H9 (cell line): ENCODE data around the gene VAV2. TPM values are rescaled to one million over a fixed set of nuclear protein-coding genes. Genes with fewer than 3 reads are reported as not detected.

Experiments
- DNase-seq: peaks from one replicate; pipeline ENCODE4 v3.0.0-alpha.2; 2017
- H2AFZ ChIP-seq: one replicate; pipeline ENCODE4 v1.6.1; 2013; ENCODE audit warnings: mild to moderate bottlenecking, low read length, control low read depth, moderate library complexity
- H2AK5ac ChIP-seq: 2 replicates; pipeline ENCODE4 v1.6.1; 2013; ENCODE audit warnings: low read length, control low read depth, mixed read lengths; ENCODE audit not compliant: insufficient read length
- H2BK120ac ChIP-seq: one replicate; pipeline ENCODE4 v1.6.1; 2013; ENCODE audit warnings: low read depth, mild to moderate bottlenecking, low read length, control low read depth, inconsistent platforms; ENCODE audit not compliant: poor library complexity, severe bottlenecking
- H2BK12ac ChIP-seq: 2 replicates; pipeline ENCODE4 v1.6.1; 2013; ENCODE audit warnings: low read length, control low read depth, mixed read lengths, low read depth; ENCODE audit not compliant: insufficient read length
- H2BK15ac ChIP-seq: 2 replicates; pipeline ENCODE4 v1.6.1; 2013; ENCODE audit warnings: low read depth, low read length, control low read depth
- H2BK20ac ChIP-seq: one replicate; pipeline ENCODE4 v1.6.1; 2013; ENCODE audit warnings: low read depth, mild to moderate bottlenecking, low read length, control low read depth, inconsistent platforms; ENCODE audit not compliant: poor library complexity, severe bottlenecking
- H2BK5ac ChIP-seq: 2 replicates; pipeline ENCODE4 v1.6.1; 2013; ENCODE audit warnings: low read length, control low read depth, mixed read lengths; ENCODE audit not compliant: insufficient read length
- H3K14ac ChIP-seq: 2 replicates; pipeline ENCODE4 v1.6.1; 2013; ENCODE audit warnings: low read length, control low read depth; ENCODE audit not compliant: insufficient read depth
- H3K18ac ChIP-seq: 2 replicates; pipeline ENCODE4 v1.6.1; 2013; ENCODE audit warnings: low read depth, mild to moderate bottlenecking, mixed read lengths, low read length, control low read depth; ENCODE audit not compliant: insufficient read length
- H3K23ac ChIP-seq: 2 replicates; pipeline ENCODE4 v1.6.1; 2013; ENCODE audit warnings: low read length, control low read depth, mixed read lengths, low read depth; ENCODE audit not compliant: insufficient read length
- H3K23me2 ChIP-seq: 2 replicates; pipeline ENCODE4 v1.6.1; 2013; ENCODE audit warnings: low read depth, mild to moderate bottlenecking, mixed read lengths, low read length, control low read depth; ENCODE audit not compliant: insufficient read length, poor library complexity, severe bottlenecking
- H3K27ac ChIP-seq: 2 replicates; pipeline ENCODE4 v1.5.1; 2013; ENCODE audit warnings: low read length, control low read depth, mixed read lengths, low read depth; ENCODE audit not compliant: insufficient read length
- H3K27me3 ChIP-seq: 2 replicates; pipeline ENCODE4 v1.6.1; 2013; ENCODE audit warnings: low read length, control low read depth, inconsistent platforms; ENCODE audit not compliant: insufficient read depth
- H3K4ac ChIP-seq: 2 replicates; pipeline ENCODE4 v1.6.1; 2013; ENCODE audit warnings: low read depth, mild to moderate bottlenecking, control low read depth, inconsistent platforms, low read length, moderate library complexity
- H3K4me1 ChIP-seq: 2 replicates; pipeline ENCODE4 v1.6.1; 2013; ENCODE audit warnings: low read length, control low read depth, inconsistent platforms; ENCODE audit not compliant: insufficient read depth
- H3K4me2 ChIP-seq: 2 replicates; pipeline ENCODE4 v1.6.1; 2013; ENCODE audit warnings: low read length, control low read depth, mixed read lengths; ENCODE audit not compliant: insufficient read length, insufficient read depth
- H3K56ac ChIP-seq: 2 replicates; pipeline ENCODE4 v1.6.1; 2013; ENCODE audit warnings: low read depth, mild to moderate bottlenecking, mixed read lengths, low read length, control low read depth; ENCODE audit not compliant: insufficient read length
- H3K79me1 ChIP-seq: 2 replicates; pipeline ENCODE4 v1.6.1; 2013; ENCODE audit warnings: low read depth, mild to moderate bottlenecking, moderate library complexity, low read length, control low read depth, inconsistent platforms; ENCODE audit not compliant: insufficient read depth, poor library complexity, severe bottlenecking
- H3K79me2 ChIP-seq: 2 replicates; pipeline ENCODE4 v1.6.1; 2013; ENCODE audit warnings: low read length, control low read depth, inconsistent platforms; ENCODE audit not compliant: insufficient read depth
- H3K9ac ChIP-seq: 2 replicates; pipeline ENCODE4 v1.6.1; 2013; ENCODE audit warnings: low read length, control low read depth, mixed read lengths; ENCODE audit not compliant: insufficient read length; ENCODE audit errors: extremely low read depth
- H3K9me3 ChIP-seq: one replicate; pipeline ENCODE4 v1.6.1; 2013; ENCODE audit warnings: low read depth, low read length, inconsistent platforms; ENCODE audit not compliant: control insufficient read depth
- H3T11ph ChIP-seq: one replicate; pipeline ENCODE4 v1.6.1; 2013; ENCODE audit warnings: mild to moderate bottlenecking, low read length, control low read depth, inconsistent platforms
- H4K20me1 ChIP-seq: one replicate; pipeline ENCODE4 v1.6.1; 2013; ENCODE audit not compliant: control insufficient read depth, insufficient read length, insufficient read depth
- H4K5ac ChIP-seq: 2 replicates; pipeline ENCODE4 v1.6.1; 2013; ENCODE audit warnings: low read depth, mild to moderate bottlenecking, mixed read lengths, low read length, control low read depth; ENCODE audit not compliant: insufficient read length
- H4K8ac ChIP-seq: replicated peaks from 2 replicates; pipeline ENCODE4 v1.6.1; 2013; ENCODE audit warnings: low read length, control low read depth, mixed read lengths, low read depth; ENCODE audit not compliant: insufficient read length
- H4K91ac ChIP-seq: 2 replicates; pipeline ENCODE4 v1.6.1; 2013; ENCODE audit warnings: low read depth, mild to moderate bottlenecking, moderate library complexity, mixed read lengths, low read length, control low read depth; ENCODE audit not compliant: insufficient read length
- H3K27ac Mint-ChIP-seq, 3 experiments: 2 replicates in 2 of 3; 3 replicates in 1 of 3; pipeline ENCODE4 v1.8.0; 2020 to 2021; ENCODE audit warnings: mixed read lengths in 3 of 3, mild to moderate bottlenecking in 1 of 3, moderate library complexity in 1 of 3
- H3K27me3 Mint-ChIP-seq: 2 replicates; pipeline ENCODE4 v1.8.0; 2021; ENCODE audit warnings: low read depth, mild to moderate bottlenecking, moderate library complexity, mixed read lengths
- H3K36me3 Mint-ChIP-seq, 3 experiments: 2 replicates in 2 of 3; 3 replicates in 1 of 3; pipeline ENCODE4 v1.8.0; 2020 to 2021; ENCODE audit warnings: low read depth in 3 of 3, mixed read lengths in 3 of 3; ENCODE audit not compliant: insufficient read depth in 1 of 3
- H3K4me1 Mint-ChIP-seq, 2 experiments: 2 replicates each; pipeline ENCODE4 v1.8.0; 2020; ENCODE audit warnings: mixed read lengths in 2 of 2
- H3K4me3 Mint-ChIP-seq, 2 experiments: 2 replicates in 1 of 2; 3 replicates in 1 of 2; pipeline ENCODE4 v1.8.0; 2020 to 2021; ENCODE audit warnings: mild to moderate bottlenecking in 2 of 2, mixed read lengths in 2 of 2, moderate library complexity in 1 of 2
- H3K9me3 Mint-ChIP-seq, 2 experiments: 2 replicates in 1 of 2; 3 replicates in 1 of 2; pipeline ENCODE4 v1.8.0; 2020; ENCODE audit warnings: mild to moderate bottlenecking in 2 of 2, mixed read lengths in 2 of 2, moderate library complexity in 1 of 2
- CTCF ChIP-seq: fragments of 200-600 bp; sonication (generic); conservative IDR thresholded peaks from 3 replicates; pipeline ENCODE4 v1.8.0; 2021; ENCODE audit warnings: antibody characterized with exemption, mild to moderate bottlenecking
- WGBS: extraction: QIAGEN DNeasy Blood & Tissue Kit; methylation state at CpG from one replicate; pipeline ENCODE4 v1.1.7; 2013; ENCODE audit warnings: missing lambda C conversion rate, low lambda C conversion rate, mixed read lengths; ENCODE audit not compliant: insufficient read length; ENCODE audit errors: extremely low coverage; 5-methylcytosine and 5-hydroxymethylcytosine counted together
- total RNA-seq: library from RNA; stranded (reverse); gene quantifications from 2 replicates; pipeline ENCODE4 v1.2.1, GENCODE V29; 2021

The VAV2 gene
- total RNA-seq, 1 experiment from 2014 or later: 58.7 TPM

GRCh38 chr9:133763272-133764183 lies 228.6 kb downstream of the VAV2 start:
- Histone ChIP-seq H2BK15ac (no peak overlapping the region), H3K56ac (no peak overlapping the region), H3K27ac (no peak overlapping the region), H2BK5ac (no peak overlapping the region), H3T11ph (no peak overlapping the region), H2AK5ac (no peak overlapping the region), H3K18ac (no peak overlapping the region), H2BK20ac (no peak overlapping the region), H3K27me3 (no peaks in the 10 kb centered on the region), H3K23ac (no peak overlapping the region), H3K14ac (no peak overlapping the region), H3K79me2 (no peaks in the 10 kb centered on the region), H3K9ac (no peak overlapping the region), H2AFZ (no peak overlapping the region), H2BK120ac (no peak overlapping the region), H4K20me1 (no peaks in the 10 kb centered on the region), H3K23me2 (no peaks in the 10 kb centered on the region), H2BK12ac (no peak overlapping the region), H4K8ac (no peak overlapping the region), H3K4me1 (no peaks in the 10 kb centered on the region), H3K79me1 (no peaks in the 10 kb centered on the region), H4K91ac (no peak overlapping the region), H3K4ac (no peak overlapping the region), H4K5ac (no peak overlapping the region), H3K9me3 (no peaks in the 10 kb centered on the region), H3K4me2 (no peak overlapping the region)
- Mint-ChIP-seq H3K27me3 (no peaks in the 10 kb centered on the region; the same call in 1 of the 2 replicates), H3K36me3 (peaks cover 33 to 63% (median 49%) of the 10 kb centered on the region in 3 experiments), H3K4me1 (peaks cover 2 to 6% of the 10 kb centered on the region in 2 experiments; a peak in 3 of 4 replicates), H3K9me3 (peaks cover 10% of the 10 kb centered on the region in 2 experiments), H3K4me3 (no peak overlapping the region), H3K27ac (peak overlapping the region in 1 of 3 experiments; percentile 33; a peak in 3 of 7 replicates)
- no peak for TF ChIP-seq CTCF
- no CpG with 5 or more reads among the region's 26 CpGs for WGBS
- peak; percentile 22 for DNase-seq
